H1 (cell line): ENCODE results near the gene WNK3. TPM values are rescaled to one million over a fixed set of nuclear protein-coding genes. Genes with fewer than 3 reads are reported as not detected.

ENCODE experiments used
- CHD7 ChIP-seq: fragments of 300-600 bp; sonication (generic); IDR thresholded peaks from 2 replicates; pipeline ENCODE4 v1.7.1; 2012; ENCODE audit warnings: low read length, moderate library complexity, mild to moderate bottlenecking, inconsistent platforms; ENCODE audit not compliant: insufficient replicate concordance
- E2F6 ChIP-seq: IDR thresholded peaks from 2 replicates; pipeline ENCODE4 v1.6.1; 2012; ENCODE audit warnings: inconsistent platforms
- POLR2AphosphoS5 ChIP-seq: IDR thresholded peaks from 2 replicates; pipeline ENCODE4 v1.6.1; 2011; ENCODE audit warnings: low read depth, low read length
- TEAD4 ChIP-seq: IDR thresholded peaks from 2 replicates; pipeline ENCODE4 v1.6.1; 2012; ENCODE audit warnings: low read depth, low read length, inconsistent platforms, mixed read lengths
- YY1 ChIP-seq: IDR thresholded peaks from 2 replicates; pipeline ENCODE4 v1.6.1; 2011; ENCODE audit warnings: low read depth, mild to moderate bottlenecking, low read length
- ZNF274 ChIP-seq: IDR thresholded peaks from 2 replicates; pipeline ENCODE4 v1.7.0; 2012; ENCODE audit warnings: low read length, borderline replicate concordance; ENCODE audit errors: extremely low read depth
- polyA plus RNA-seq, 7 experiments: library from polyadenylated mRNA; depleted of rRNA in 3 of 7; stranded (reverse) in 5 of 7; unstranded in 2 of 7; fragments of >200 nt in 5 of 7; fragments of 200-250 nt in 2 of 7; gene quantifications; 1 replicate in 5 of 7; 2 replicates in 1 of 7; 4 replicates in 1 of 7; pipeline versions ENCODE4 v1.2.1 to v1.2.3, GENCODE V29; 2011 to 2013; ENCODE audit warnings: missing spikeins in 2 of 7, mixed read lengths in 2 of 7
- total RNA-seq: library from RNA; stranded (reverse); fragmentation: NEBNext Ultra II Directional; extraction: Animal tissue kit (Norgen Biotek cat#: 25700); gene quantifications from 2 replicates; pipeline ENCODE4 v1.2.1, GENCODE V29; 2021

The WNK3 gene
- total and polyA plus RNA-seq, 2 of the 8 experiments (the other 6 are each of a cell fraction or from before 2014, with no cell fraction given), result 5.5 to 37.5 TPM

DNA sequence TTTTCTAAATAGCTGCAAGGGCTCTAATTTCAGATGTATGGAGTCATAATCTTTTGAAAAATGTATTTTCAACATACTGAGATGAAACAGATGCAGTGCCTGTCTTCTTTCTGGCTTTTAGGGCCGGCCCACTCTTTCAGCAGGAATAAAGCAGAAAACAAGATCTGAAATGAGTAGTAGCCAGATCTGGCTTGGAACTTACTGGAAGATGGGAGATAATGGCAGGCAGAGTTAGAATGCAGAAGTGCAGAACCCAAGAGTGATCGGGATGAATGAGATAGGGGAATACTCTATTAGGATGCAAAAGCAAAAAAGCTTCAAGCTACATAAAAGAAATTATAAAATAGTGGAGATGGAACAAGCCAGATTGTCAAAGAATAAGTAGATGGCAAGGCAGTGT, 173.4 kb downstream of the WNK3 start (continued):
- TF ChIP-seq CHD7 (no peak), TEAD4 (no peak), ZNF274 (no peak), POLR2AphosphoS5 (no peak), E2F6 (no peak), YY1 (no peak)
